Epidermal melanocyte (primary cell): Measurements from ENCODE around the gene DPP10.
"Not testable (repeated sequence)": the region's sequence is repeated elsewhere in the genome, so short reads cannot be mapped to it uniquely, and the experiment has no call there.

ENCODE experiments used
- DNase-seq: peaks from one replicate; pipeline ENCODE4 v3.0.0; 2011; ENCODE audit warnings: low spot score; ENCODE audit not compliant: insufficient read length

DPP10 gene

GRCh38 chr2:114442510-114442909 is at the start of gene DPP10:
TSS of gene DPP10 (plus strand) at chr2:114442641.
- no peak for DNase-seq

- no peak for DNase-seq
These were observed 41.6 kb upstream of the DPP10 start for GRCh38 chr2:114400890-114401289.

GRCh38 chr2:114405247-114406116 is 37.0 kb upstream of the DPP10 start:
- DNase-seq = no peak

GRCh38 chr2:114406347-114406746 is 36.1 kb upstream of the DPP10 start:
- no peak for DNase-seq

- not testable (repeated sequence) for DNase-seq
These were observed 35.1 kb upstream of the DPP10 start for GRCh38 chr2:114407353-114407752.

GRCh38 chr2:114421781-114422180 is 20.7 kb upstream of the DPP10 start:
- no peak for DNase-seq

- no peak for DNase-seq
These were observed 17.7 kb upstream of the DPP10 start for GRCh38 chr2:114424699-114425098.

- no peak for DNase-seq
These were observed 15.7 kb upstream of the DPP10 start for GRCh38 chr2:114426756-114427155.

GRCh38 chr2:114436329-114436728 is 6.1 kb upstream of the DPP10 start:
- no peak for DNase-seq

- DNase-seq = no peak
These were observed 4.1 kb downstream of the DPP10 start for GRCh38 chr2:114446571-114446970.

GRCh38 chr2:114450639-114451038 is 8.2 kb downstream of the DPP10 start:
- DNase-seq = no peak

GRCh38 chr2:114456566-114456965 is 14.1 kb downstream of the DPP10 start:
- no peak for DNase-seq

- no peak for DNase-seq
These were observed 15.5 kb downstream of the DPP10 start for GRCh38 chr2:114457956-114458355.

GRCh38 chr2:114461116-114461515 is 18.7 kb downstream of the DPP10 start:
- no peak for DNase-seq

- no peak for DNase-seq
These were observed 22.7 kb downstream of the DPP10 start for GRCh38 chr2:114464961-114465706.

GRCh38 chr2:114468343-114468742 is 25.9 kb downstream of the DPP10 start:
- no peak for DNase-seq

- no peak for DNase-seq
These were observed 29.8 kb downstream of the DPP10 start for GRCh38 chr2:114472246-114472645.

GRCh38 chr2:114472726-114473125 is 30.3 kb downstream of the DPP10 start:
- no peak for DNase-seq

- DNase-seq = no peak
These were observed 46.5 kb downstream of the DPP10 start for GRCh38 chr2:114488841-114489530.

- DNase-seq = no peak
These were observed 52.6 kb downstream of the DPP10 start for GRCh38 chr2:114495046-114495445.

GRCh38 chr2:114496959-114497358 is 54.5 kb downstream of the DPP10 start:
- no peak for DNase-seq

- no peak for DNase-seq
These were observed 56.7 kb downstream of the DPP10 start for GRCh38 chr2:114499101-114499500.
